Nephron (organoid): Measurements from ENCODE around the gene ZMIZ1.

Experiments used
- H3K27ac Mint-ChIP-seq, 3 experiments: 2 replicates each; pipeline ENCODE4 v1.8.0; 2020; ENCODE audit warnings: mixed read lengths in 3 of 3, mild to moderate bottlenecking in 2 of 3, moderate library complexity in 1 of 3
- H3K27me3 Mint-ChIP-seq: 2 replicates; pipeline ENCODE4 v1.8.0; 2021; ENCODE audit warnings: low read depth, mild to moderate bottlenecking, moderate library complexity, mixed read lengths
- H3K36me3 Mint-ChIP-seq: 2 replicates; pipeline ENCODE4 v1.8.0; 2020; ENCODE audit warnings: low read depth, mixed read lengths
- H3K4me1 Mint-ChIP-seq: 2 replicates; pipeline ENCODE4 v1.8.0; 2020; ENCODE audit warnings: mixed read lengths
- H3K4me3 Mint-ChIP-seq, 3 experiments: 2 replicates each; pipeline ENCODE4 v1.8.0; 2020; ENCODE audit warnings: mild to moderate bottlenecking in 3 of 3, mixed read lengths in 3 of 3, moderate library complexity in 2 of 3
- H3K9me3 Mint-ChIP-seq: 2 replicates; pipeline ENCODE4 v1.8.0; 2020; ENCODE audit warnings: mixed read lengths
- TF ChIP-seq, protein P1 (sequence below), 3 experiments: fragments of 200-600 bp; sonication (generic); IDR thresholded peaks; one replicate each; pipeline ENCODE4 v1.5.0; 2021; ENCODE audit warnings: antibody characterized with exemption in 3 of 3; ENCODE audit not compliant: unreplicated experiment in 3 of 3

ZMIZ1 gene

DNA sequence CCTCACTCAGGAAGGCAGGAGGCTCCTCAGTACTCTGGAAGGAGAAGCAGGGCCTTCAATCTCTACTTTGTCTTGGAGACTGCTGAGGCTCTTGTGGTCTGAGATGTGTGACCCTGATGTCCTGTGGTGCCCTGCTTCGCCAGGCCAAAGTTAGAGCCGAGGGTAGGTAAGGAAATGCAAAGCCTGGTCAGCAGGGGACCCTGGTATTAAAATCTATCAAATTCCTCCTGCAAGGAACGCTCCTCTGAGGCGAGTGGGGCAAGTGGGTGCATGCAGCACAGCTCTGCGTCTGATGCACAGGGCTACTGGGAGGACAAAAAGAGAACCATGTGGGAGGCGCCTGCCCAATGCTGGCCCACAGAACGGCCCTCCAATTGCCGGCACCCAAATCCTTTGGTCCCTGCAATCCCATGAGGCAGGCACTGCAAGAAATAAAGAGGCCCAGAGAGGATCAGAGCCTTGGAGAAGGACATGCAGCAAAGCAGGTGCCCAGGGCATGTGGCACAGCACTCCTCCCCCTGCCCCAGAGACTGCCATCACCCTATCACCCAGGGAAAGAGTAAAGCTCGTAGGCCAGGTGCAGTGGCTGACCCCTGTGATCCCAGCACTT lies 23.1 kb upstream of the ZMIZ1 start:
- TF ChIP-seq, protein P1, sequence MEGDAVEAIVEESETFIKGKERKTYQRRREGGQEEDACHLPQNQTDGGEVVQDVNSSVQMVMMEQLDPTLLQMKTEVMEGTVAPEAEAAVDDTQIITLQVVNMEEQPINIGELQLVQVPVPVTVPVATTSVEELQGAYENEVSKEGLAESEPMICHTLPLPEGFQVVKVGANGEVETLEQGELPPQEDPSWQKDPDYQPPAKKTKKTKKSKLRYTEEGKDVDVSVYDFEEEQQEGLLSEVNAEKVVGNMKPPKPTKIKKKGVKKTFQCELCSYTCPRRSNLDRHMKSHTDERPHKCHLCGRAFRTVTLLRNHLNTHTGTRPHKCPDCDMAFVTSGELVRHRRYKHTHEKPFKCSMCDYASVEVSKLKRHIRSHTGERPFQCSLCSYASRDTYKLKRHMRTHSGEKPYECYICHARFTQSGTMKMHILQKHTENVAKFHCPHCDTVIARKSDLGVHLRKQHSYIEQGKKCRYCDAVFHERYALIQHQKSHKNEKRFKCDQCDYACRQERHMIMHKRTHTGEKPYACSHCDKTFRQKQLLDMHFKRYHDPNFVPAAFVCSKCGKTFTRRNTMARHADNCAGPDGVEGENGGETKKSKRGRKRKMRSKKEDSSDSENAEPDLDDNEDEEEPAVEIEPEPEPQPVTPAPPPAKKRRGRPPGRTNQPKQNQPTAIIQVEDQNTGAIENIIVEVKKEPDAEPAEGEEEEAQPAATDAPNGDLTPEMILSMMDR (IDR thresholded peaks at IDR 0.05; ENCODE audit: unreplicated experiment in 3 of 3) = no peak
- Mint-ChIP-seq H3K27ac (no peak overlapping the region), H3K4me3 (no peak overlapping the region), H3K27me3 (peaks cover 9% of the 10 kb centered on the region), H3K9me3 (peaks cover 3% of the 10 kb centered on the region), H3K36me3 (no peaks in the 10 kb centered on the region), H3K4me1 (no peaks in the 10 kb centered on the region)

DNA sequence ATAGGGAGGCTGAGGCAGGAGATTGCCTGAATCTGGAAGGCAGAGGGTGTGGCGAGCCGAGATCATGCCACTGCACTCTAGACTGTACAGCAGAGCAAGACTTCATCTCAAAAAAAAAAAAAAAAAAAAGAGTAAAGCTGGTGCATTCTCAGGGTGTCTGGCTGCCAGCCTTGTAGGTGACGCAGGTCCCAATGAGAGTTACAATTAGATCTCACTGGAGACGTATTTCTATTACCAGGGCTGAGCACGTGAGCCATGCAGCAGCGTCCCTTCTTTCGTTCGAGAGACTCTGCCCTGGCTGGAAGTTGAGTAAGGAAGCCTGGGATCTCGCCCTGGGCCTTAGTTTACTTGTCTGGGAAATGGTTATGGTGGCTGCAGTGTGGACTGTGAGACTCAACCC lies 22.4 kb upstream of the ZMIZ1 start:
- Mint-ChIP-seq H3K4me3 (no peak overlapping the region), H3K27ac (no peak overlapping the region), H3K36me3 (no peaks in the 10 kb centered on the region), H3K4me1 (peaks cover 6% of the 10 kb centered on the region), H3K9me3 (peaks cover 3% of the 10 kb centered on the region), H3K27me3 (peaks cover 9% of the 10 kb centered on the region)
- TF ChIP-seq, protein P1 (IDR thresholded peaks at IDR 0.05; ENCODE audit: unreplicated experiment in 3 of 3) = no peak

DNA sequence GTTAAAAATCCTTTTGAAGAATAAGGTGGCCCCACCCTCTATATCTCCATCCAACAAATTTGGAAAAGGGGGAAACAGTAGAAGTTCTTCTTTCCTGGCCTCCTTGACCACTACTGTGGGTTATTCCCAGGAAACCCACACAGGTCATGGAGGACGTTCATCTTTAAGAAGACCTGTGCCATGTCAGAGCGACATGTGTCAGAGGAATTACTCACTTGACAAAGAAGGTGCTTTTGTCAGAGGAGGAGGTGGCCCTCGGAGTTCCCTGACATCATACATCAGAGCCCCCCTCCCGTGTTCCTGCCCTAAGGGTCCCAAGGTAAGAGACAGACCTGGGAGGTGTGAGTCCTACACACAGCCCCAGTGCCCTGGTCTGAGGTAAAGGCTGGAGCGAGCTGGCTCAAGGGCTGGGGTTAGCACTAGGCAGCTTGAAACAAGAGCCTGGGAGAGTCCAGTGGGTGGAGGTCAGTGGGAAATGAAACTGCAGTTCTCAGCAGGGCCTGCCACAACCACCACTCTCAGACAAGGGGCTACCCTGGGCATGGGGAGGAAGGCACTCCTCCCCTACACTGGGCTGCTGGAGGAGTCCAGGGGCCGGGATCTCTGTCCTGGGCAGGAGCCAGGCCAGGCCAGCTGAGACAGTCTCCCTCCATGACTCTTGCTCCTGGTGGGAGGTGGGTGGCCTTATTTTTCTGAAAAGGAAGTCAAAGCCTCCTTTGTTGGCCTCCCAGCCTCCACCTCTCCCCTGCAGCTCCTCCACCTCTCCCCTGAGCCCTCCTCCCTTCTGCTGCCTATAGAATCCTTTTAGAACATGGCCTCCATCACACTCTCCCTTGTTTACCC lies 21.8 kb upstream of the ZMIZ1 start:
- Mint-ChIP-seq H3K36me3 (no peaks in the 10 kb centered on the region), H3K27ac (no peak overlapping the region), H3K4me3 (no peak overlapping the region), H3K27me3 (peaks cover 10% of the 10 kb centered on the region), H3K9me3 (peaks cover 3% of the 10 kb centered on the region), H3K4me1 (peaks cover 12% of the 10 kb centered on the region)
- TF ChIP-seq, protein P1 (IDR thresholded peaks at IDR 0.05; ENCODE audit: unreplicated experiment in 3 of 3) = no peak

DNA sequence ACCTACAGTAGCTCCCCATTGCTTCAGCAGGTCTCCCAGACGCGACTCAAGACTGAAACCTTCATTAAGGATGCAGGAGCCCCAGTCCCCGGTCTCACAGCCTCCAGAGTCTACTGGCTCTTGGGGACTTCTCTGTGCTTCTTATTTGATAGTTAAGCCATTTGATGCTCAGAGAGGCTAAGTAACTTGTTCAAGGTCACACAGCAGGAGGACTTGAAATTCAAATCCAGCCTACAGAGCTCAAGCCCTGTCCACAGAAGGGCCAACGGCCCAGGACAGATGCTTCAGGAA lies 21.2 kb upstream of the ZMIZ1 start:
- Mint-ChIP-seq H3K27me3 (peaks cover 14% of the 10 kb centered on the region), H3K4me1 (peaks cover 16% of the 10 kb centered on the region), H3K36me3 (no peaks in the 10 kb centered on the region), H3K27ac (no peak overlapping the region), H3K4me3 (no peak overlapping the region), H3K9me3 (no peaks in the 10 kb centered on the region)
- TF ChIP-seq, protein P1 (IDR thresholded peaks at IDR 0.05; ENCODE audit: unreplicated experiment in 3 of 3) = no peak

DNA sequence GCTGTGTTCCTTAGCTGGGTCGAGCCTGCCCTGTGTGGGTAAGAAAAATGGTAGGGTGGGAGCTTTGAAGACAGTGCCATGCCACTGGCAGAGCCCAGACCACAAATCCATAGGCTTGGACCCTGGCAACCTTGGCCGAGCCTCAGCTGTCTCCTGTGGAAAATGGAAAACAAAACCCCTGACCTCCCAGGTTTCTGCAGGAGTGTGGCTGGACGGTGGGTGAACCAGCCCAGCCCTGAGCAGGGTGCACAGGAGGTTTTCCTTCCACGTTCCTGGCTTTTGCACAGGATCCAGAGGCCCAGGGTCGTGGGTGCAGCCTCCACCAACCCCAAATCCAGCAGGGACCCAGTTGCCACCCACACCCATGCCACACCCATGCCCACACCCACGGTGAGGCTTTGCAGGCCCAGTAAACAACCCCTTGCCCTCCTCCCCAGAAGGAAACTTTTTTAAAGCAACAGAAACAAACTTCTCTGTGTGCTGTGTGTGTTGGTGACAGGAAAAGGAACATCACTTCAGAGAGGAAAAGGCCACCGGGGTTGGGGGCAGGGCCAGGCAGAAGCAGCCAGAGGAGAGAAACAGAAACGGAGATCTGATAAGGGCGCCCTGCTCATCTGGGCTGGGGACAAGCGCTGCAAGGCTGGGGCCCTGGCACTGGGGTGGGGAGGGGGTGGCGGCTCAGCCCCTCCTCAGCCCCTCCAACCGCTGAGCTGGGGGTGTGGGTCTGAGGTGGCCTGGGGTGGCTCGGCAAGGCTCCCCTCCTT lies 20.7 kb upstream of the ZMIZ1 start:
- peaks cover 14% of the 10 kb centered on the region for H3K27me3 Mint-ChIP-seq
- H3K9me3 Mint-ChIP-seq = no peaks in the 10 kb centered on the region
- TF ChIP-seq, protein P1 (IDR thresholded peaks at IDR 0.05; ENCODE audit: unreplicated experiment in 3 of 3) = no peak

More for the DNA sequence above, 20.7 kb upstream of the ZMIZ1 start:
- Mint-ChIP-seq H3K36me3 (no peaks in the 10 kb centered on the region), H3K4me3 (no peak overlapping the region), H3K4me1 (peaks cover 16% of the 10 kb centered on the region), H3K27ac (no peak overlapping the region)
